CD4-positive, alpha-beta T cell (primary cell): ENCODE data around the gene BCORL1. TPM values are rescaled to one million over a fixed set of nuclear protein-coding genes. Genes with fewer than 3 reads are reported as not detected.

ENCODE experiments used
- ATAC-seq: fragments of 200-7000 bp; cut with Tn5 transposase; one replicate; pipeline ENCODE4 v1.10.0; 2022; ENCODE audit warnings: mild to moderate bottlenecking; ENCODE audit not compliant: poor library complexity
- CTCF ChIA-PET: fragments of 350-600 bp; sonication (Branson Sonifier 250); formaldehyde crosslinking; loops from one replicate; lab custom pipeline; 2021; ENCODE audit warnings: antibody characterized with exemption, inconsistent platforms; lab: Charles Lee
- POLR2A ChIA-PET: fragments of 350-600 bp; sonication (Branson Sonifier 250); formaldehyde crosslinking; loops from one replicate; lab custom pipeline; 2021; ENCODE audit warnings: antibody characterized with exemption, inconsistent platforms; lab: Charles Lee
- DNase-seq, 14 experiments: peaks; one replicate each; pipeline ENCODE4 v3.0.0-alpha.2; 2013 to 2020; ENCODE audit warnings: mixed read lengths in 2 of 14
- H3K27ac ChIP-seq, 2 donors: one replicate each; pipeline versions ENCODE4 v1.5.1 to v1.7.0; 2013; ENCODE audit warnings: low read length in 2 of 2, low read depth in 1 of 2, mild to moderate bottlenecking in 1 of 2
- H3K27me3 ChIP-seq, 2 experiments: 1 replicate in 1 of 2; 2 replicates in 1 of 2; pipeline versions ENCODE4 v1.6.1 to v1.7.0; 2013; ENCODE audit warnings: low read length in 2 of 2, control low read depth in 1 of 2, mild to moderate bottlenecking in 1 of 2, moderate library complexity in 1 of 2; ENCODE audit not compliant: insufficient read depth in 2 of 2, control insufficient read depth in 1 of 2
- H3K36me3 ChIP-seq: one replicate; pipeline ENCODE4 v1.6.1; 2013; ENCODE audit warnings: low read length, control low read depth; ENCODE audit not compliant: insufficient read depth
- H3K4me1 ChIP-seq: one replicate; pipeline ENCODE4 v1.6.1; 2013; ENCODE audit warnings: low read length, control low read depth; ENCODE audit not compliant: insufficient read depth
- H3K4me3 ChIP-seq: one replicate; pipeline ENCODE4 v1.5.1; 2013; ENCODE audit warnings: mild to moderate bottlenecking, low read length, moderate library complexity
- H3K9me3 ChIP-seq, 2 experiments: 1 replicate in 1 of 2; 2 replicates in 1 of 2; pipeline versions ENCODE4 v1.6.1 to v1.7.0; 2013; ENCODE audit warnings: low read length in 2 of 2, mild to moderate bottlenecking in 2 of 2, control low read depth in 1 of 2, moderate library complexity in 1 of 2; ENCODE audit not compliant: control insufficient read depth in 1 of 2, insufficient read depth in 1 of 2
- H3K27ac Mint-ChIP-seq: one replicate; pipeline ENCODE4 v1.8.0; 2020; ENCODE audit warnings: mixed read lengths
- H3K27me3 Mint-ChIP-seq: one replicate; pipeline ENCODE4 v1.8.0; 2021; ENCODE audit warnings: mixed read lengths
- H3K36me3 Mint-ChIP-seq: one replicate; pipeline ENCODE4 v1.8.0; 2021; ENCODE audit warnings: low read depth, mixed read lengths
- H3K4me1 Mint-ChIP-seq: one replicate; pipeline ENCODE4 v1.8.0; 2021; ENCODE audit warnings: low read depth, mixed read lengths
- H3K4me3 Mint-ChIP-seq: one replicate; pipeline ENCODE4 v1.8.0; 2020; ENCODE audit warnings: mild to moderate bottlenecking, mixed read lengths
- H3K9me3 Mint-ChIP-seq: one replicate; pipeline ENCODE4 v1.8.0; 2020; ENCODE audit warnings: mixed read lengths
- intact Hi-C, 2 experiments: fragments of 100-400 bp; cut with DNase I in 1 of 2; cut with micrococcal nuclease in 1 of 2; formaldehyde crosslinking; loops; one replicate each; pipeline versions ENCODE4 v1.15.1 to v1.9.0; 2023 to 2025; cut with DNase I, micrococcal nuclease
- total RNA-seq, 174 experiments: library from RNA in 2 of 174; stranded (reverse) in 2 of 174; gene quantifications; one replicate each; pipeline ENCODE4 v1.2.3 and lab custom pipeline; 2021 to 2026
- TF ChIP-seq, protein P1 (sequence below): fragments of 200-600 bp; IDR thresholded peaks from one replicate; pipeline ENCODE4 v1.8.0; 2022; ENCODE audit warnings: antibody characterized with exemption, mild to moderate bottlenecking

BCORL1 gene
- total RNA-seq, 2 experiments from 2014 or later = 3.4 to 3.5 TPM

DNA sequence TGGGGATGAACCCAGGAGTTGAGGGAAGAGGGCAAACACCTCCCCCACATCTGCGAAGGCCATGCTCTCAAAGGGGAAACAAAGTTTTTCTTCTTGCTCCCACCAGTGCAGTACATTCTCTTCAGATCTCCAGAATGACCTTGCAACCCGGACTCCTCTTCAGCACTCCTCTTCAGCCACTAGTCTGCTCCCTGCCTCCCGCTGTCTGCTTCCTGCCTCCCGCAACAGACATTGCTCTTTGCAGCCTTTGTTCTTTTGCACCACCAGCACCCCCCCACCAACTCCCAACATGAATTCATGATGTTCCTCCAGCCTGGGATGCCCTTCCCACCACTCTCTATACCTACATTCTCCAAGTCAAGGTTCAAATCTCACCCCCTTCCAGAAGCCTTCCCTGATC lies 44.4 kb upstream of the BCORL1 start:
- H3K4me1 Mint-ChIP-seq = peaks cover 22% of the 10 kb centered on the region
- no peak overlapping the region for H3K27ac ChIP-seq
- no peaks in the 10 kb centered on the region for H3K9me3 ChIP-seq
- no peak overlapping the region for H3K4me3 ChIP-seq
- H3K9me3 Mint-ChIP-seq = no peaks in the 10 kb centered on the region
- H3K27me3 Mint-ChIP-seq = no peaks in the 10 kb centered on the region
- H3K27me3 ChIP-seq = no peaks in the 10 kb centered on the region
- ATAC-seq = no peak
- POLR2A ChIA-PET = no interaction called here
- CTCF ChIA-PET = interaction anchor here (1.8 kb wide), 1 partner anchor 13 kb away, joined by 4 read pairs; no protein-coding TSS in a partner anchor
- H3K27ac Mint-ChIP-seq = no peak overlapping the region
- DNase-seq = no peak
- no peaks in the 10 kb centered on the region for H3K36me3 ChIP-seq
- H3K4me1 ChIP-seq = peaks cover under 1% of the 10 kb centered on the region
- TF ChIP-seq, protein P1, sequence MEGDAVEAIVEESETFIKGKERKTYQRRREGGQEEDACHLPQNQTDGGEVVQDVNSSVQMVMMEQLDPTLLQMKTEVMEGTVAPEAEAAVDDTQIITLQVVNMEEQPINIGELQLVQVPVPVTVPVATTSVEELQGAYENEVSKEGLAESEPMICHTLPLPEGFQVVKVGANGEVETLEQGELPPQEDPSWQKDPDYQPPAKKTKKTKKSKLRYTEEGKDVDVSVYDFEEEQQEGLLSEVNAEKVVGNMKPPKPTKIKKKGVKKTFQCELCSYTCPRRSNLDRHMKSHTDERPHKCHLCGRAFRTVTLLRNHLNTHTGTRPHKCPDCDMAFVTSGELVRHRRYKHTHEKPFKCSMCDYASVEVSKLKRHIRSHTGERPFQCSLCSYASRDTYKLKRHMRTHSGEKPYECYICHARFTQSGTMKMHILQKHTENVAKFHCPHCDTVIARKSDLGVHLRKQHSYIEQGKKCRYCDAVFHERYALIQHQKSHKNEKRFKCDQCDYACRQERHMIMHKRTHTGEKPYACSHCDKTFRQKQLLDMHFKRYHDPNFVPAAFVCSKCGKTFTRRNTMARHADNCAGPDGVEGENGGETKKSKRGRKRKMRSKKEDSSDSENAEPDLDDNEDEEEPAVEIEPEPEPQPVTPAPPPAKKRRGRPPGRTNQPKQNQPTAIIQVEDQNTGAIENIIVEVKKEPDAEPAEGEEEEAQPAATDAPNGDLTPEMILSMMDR = no peak
- no peak overlapping the region for H3K4me3 Mint-ChIP-seq
- H3K36me3 Mint-ChIP-seq = no peaks in the 10 kb centered on the region
- intact Hi-C loops = no loop called here

DNA sequence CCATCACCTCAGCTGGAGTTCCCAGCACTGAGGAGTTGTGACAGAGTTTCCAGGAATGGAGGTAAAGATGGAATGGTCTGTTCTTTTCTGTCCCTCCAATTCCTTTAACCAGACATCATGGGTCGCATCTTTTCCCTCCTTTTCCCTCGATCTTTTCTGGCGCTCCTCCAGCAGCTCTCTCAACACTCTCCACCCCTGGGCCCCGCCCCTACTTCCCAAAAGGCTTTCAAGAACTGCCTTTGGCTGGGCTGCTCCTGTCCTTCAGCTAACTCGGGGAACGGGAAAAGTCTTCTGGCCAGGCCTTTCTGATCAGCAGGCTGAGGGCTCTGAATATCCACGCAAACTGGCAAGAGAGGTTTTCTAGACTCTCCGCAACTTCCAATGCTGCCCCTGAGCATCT lies 42.4 kb upstream of the BCORL1 start:
- Mint-ChIP-seq H3K9me3 (no peaks in the 10 kb centered on the region), H3K36me3 (no peaks in the 10 kb centered on the region), H3K4me1 (peaks cover 17% of the 10 kb centered on the region), H3K4me3 (no peak overlapping the region), H3K27ac (no peak overlapping the region), H3K27me3 (no peaks in the 10 kb centered on the region)
- H3K36me3 ChIP-seq = no peaks in the 10 kb centered on the region
- H3K9me3 ChIP-seq = no peaks in the 10 kb centered on the region
- ChIA-PET CTCF (interaction anchor here (1.8 kb wide), 1 partner anchor 15 kb away, joined by 4 read pairs; no protein-coding TSS in a partner anchor), POLR2A (no interaction called here)
- TF ChIP-seq, protein P1 = no peak
- no peak overlapping the region for H3K4me3 ChIP-seq
- no peaks in the 10 kb centered on the region for H3K27me3 ChIP-seq
- H3K4me1 ChIP-seq = no peaks in the 10 kb centered on the region
- intact Hi-C loops = no loop called here
- ATAC-seq (no peak), DNase-seq (no peak)
- no peak overlapping the region for H3K27ac ChIP-seq

DNA sequence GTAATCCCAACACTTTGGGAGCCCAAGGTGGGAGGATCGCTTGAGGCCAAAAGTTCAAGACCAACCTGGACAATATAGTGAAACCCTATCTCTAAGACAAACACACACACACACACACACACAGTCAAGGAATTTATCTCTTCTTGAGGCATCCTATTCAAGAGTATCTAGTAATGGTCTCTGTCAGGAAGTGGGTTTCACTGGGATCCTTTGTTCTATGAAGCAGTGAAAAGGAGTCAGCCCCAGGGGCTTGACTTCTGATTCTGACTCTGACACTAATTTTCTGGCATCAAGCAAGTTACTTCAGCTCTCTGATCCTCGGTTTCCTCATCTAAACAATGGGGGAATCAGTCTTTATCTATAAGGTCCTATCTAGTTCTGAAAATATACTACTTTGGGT lies 41.7 kb upstream of the BCORL1 start:
- no peak for ATAC-seq
- ChIA-PET CTCF (no interaction called here), POLR2A (no interaction called here)
- Mint-ChIP-seq H3K9me3 (no peaks in the 10 kb centered on the region), H3K4me1 (peaks cover 17% of the 10 kb centered on the region), H3K27ac (no peak overlapping the region), H3K36me3 (no peaks in the 10 kb centered on the region), H3K4me3 (no peak overlapping the region), H3K27me3 (no peaks in the 10 kb centered on the region)
- no peak for DNase-seq
- Histone ChIP-seq H3K4me1 (no peaks in the 10 kb centered on the region), H3K9me3 (no peaks in the 10 kb centered on the region), H3K27me3 (no peaks in the 10 kb centered on the region), H3K27ac (no peak overlapping the region), H3K36me3 (no peaks in the 10 kb centered on the region), H3K4me3 (no peak overlapping the region)
- intact Hi-C loops = no loop called here
- TF ChIP-seq, protein P1 = no peak
